Bronchial epithelial cell (primary cell): ENCODE data around the gene SLC47A1. TPM values are rescaled to one million over a fixed set of nuclear protein-coding genes. Genes with fewer than 3 reads are reported as not detected.
A peak's percentile ranks its signal among the peaks of the same experiment; 100 is the strongest.
"Not testable (repeated sequence)": the region's sequence is repeated elsewhere in the genome, so short reads cannot be mapped to it uniquely, and the experiment has no call there.

ENCODE experiments used
- DNase-seq: peaks from one replicate; pipeline ENCODE4 v3.0.0-alpha.2; 2010; ENCODE audit warnings: low read depth
- FAIRE-seq: peaks from 2 replicates; lab custom pipeline; 2011; peaks lifted over from hg19 to GRCh38; lab: Jason Lieb, UNC
- H3K27me3 ChIP-seq: 2 replicates; pipeline ENCODE4 v1.5.1; 2011; ENCODE audit warnings: low read length; ENCODE audit not compliant: control insufficient read depth, insufficient read depth
- H3K36me3 ChIP-seq: 2 replicates; pipeline ENCODE4 v1.5.1; 2011; ENCODE audit warnings: low read length; ENCODE audit not compliant: control insufficient read depth, insufficient read depth
- H3K4me3 ChIP-seq: 2 replicates; pipeline ENCODE4 v1.5.1; 2011; ENCODE audit warnings: mild to moderate bottlenecking, low read depth, low read length, control low read depth
- total RNA-seq: library from RNA; depleted of rRNA; stranded (reverse); fragments of >200 nt; gene quantifications from 2 replicates; pipeline ENCODE4 v1.2.1, GENCODE V29; 2014
- TF ChIP-seq, protein P1 (sequence below): IDR thresholded peaks from 2 replicates; pipeline ENCODE4 v1.5.1; 2011; ENCODE audit warnings: mild to moderate bottlenecking, moderate library complexity, low read length, control low read depth, inconsistent platforms; ENCODE audit not compliant: insufficient read depth, severe bottlenecking

SLC47A1 gene
- total RNA-seq, 1 donor from 2014 or later: 1.6 TPM

DNA sequence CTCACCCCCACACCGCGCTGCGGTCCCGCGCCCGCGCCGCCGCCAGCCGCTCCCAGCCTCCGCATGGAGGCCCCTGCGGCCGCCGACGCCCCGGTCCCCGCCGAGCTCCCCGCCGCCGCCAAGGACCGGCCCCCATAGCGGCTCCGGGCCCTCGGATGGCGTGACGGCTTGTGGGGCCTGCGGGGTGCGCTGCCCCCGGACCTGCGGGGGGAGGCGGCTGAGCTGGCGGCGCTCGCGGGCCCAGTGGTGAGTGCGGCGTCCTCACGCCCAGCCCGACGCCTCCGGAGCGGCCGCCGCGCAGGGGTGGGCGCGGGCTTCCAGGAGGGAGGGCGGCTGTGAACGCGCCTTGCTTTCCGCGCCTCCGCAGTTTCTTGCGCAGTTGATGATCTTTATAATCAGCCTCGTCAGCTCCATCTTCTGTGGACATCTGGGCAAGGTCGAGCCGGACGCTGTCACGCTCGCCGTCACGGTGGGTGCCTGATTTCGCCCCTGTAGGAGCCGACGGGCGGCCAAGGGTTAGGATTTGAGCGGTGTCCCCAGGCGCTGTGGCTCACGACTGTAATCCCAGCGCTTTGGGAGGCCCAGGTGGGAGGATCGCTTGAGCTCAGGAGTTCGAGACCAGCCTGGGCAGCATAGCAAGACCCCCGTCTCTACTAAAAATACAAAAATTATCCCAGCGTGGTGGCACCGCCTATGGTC, 46.4 kb downstream of the SLC47A1 start:
- no peak for FAIRE-seq

GRCh38 chr17:19580566-19580920, 46.9 kb downstream of the SLC47A1 start:
- DNase-seq, H3K4me3 ChIP-seq, H3K27me3 ChIP-seq, H3K36me3 ChIP-seq, FAIRE-seq: not testable (repeated sequence)

More for the DNA sequence above, 46.4 kb downstream of the SLC47A1 start:
- Histone ChIP-seq H3K36me3 (no peaks in the 10 kb centered on the region), H3K27me3 (peaks cover 6% of the 10 kb centered on the region), H3K4me3 (peak overlapping the region; percentile 18)
- TF ChIP-seq, protein P1, sequence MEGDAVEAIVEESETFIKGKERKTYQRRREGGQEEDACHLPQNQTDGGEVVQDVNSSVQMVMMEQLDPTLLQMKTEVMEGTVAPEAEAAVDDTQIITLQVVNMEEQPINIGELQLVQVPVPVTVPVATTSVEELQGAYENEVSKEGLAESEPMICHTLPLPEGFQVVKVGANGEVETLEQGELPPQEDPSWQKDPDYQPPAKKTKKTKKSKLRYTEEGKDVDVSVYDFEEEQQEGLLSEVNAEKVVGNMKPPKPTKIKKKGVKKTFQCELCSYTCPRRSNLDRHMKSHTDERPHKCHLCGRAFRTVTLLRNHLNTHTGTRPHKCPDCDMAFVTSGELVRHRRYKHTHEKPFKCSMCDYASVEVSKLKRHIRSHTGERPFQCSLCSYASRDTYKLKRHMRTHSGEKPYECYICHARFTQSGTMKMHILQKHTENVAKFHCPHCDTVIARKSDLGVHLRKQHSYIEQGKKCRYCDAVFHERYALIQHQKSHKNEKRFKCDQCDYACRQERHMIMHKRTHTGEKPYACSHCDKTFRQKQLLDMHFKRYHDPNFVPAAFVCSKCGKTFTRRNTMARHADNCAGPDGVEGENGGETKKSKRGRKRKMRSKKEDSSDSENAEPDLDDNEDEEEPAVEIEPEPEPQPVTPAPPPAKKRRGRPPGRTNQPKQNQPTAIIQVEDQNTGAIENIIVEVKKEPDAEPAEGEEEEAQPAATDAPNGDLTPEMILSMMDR: no peak
- DNase-seq: no peak

DNA sequence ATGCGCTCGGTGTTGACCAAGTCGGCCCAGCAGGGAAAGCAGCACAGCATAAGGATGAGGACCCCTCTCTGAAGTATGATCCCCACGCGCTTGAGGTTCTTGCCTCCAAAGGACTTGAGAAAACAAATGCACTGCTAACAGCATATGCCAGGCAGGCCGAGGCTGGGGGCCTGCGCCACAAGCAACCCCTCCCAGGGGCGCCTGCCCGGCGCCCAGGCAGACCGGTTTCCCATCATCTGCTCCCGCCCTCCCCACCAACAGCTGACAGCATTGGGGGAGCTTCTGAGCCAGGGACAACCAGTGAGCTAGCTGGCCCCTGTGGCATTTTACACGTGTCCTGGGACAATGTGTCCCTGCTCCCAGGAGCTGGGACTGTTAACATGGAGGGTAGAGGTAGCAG, 48.5 kb downstream of the SLC47A1 start:
- not testable (repeated sequence) for H3K36me3 ChIP-seq, FAIRE-seq, DNase-seq, H3K27me3 ChIP-seq, H3K4me3 ChIP-seq

- Histone ChIP-seq H3K4me3 (no peak overlapping the region), H3K36me3 (no peaks in the 10 kb centered on the region), H3K27me3 (peaks cover 6% of the 10 kb centered on the region)
- FAIRE-seq (no peak), DNase-seq (no peak)
- TF ChIP-seq, protein P1: no peak
These were observed 50.2 kb downstream of the SLC47A1 start for GRCh38 chr17:19583871-19584270.

GRCh38 chr17:19590451-19590850, 56.8 kb downstream of the SLC47A1 start:
- FAIRE-seq: no peak
- TF ChIP-seq, protein P1: no peak
- Histone ChIP-seq H3K36me3 (no peaks in the 10 kb centered on the region), H3K27me3 (no peaks in the 10 kb centered on the region), H3K4me3 (no peak overlapping the region)
- DNase-seq: no peak

DNA sequence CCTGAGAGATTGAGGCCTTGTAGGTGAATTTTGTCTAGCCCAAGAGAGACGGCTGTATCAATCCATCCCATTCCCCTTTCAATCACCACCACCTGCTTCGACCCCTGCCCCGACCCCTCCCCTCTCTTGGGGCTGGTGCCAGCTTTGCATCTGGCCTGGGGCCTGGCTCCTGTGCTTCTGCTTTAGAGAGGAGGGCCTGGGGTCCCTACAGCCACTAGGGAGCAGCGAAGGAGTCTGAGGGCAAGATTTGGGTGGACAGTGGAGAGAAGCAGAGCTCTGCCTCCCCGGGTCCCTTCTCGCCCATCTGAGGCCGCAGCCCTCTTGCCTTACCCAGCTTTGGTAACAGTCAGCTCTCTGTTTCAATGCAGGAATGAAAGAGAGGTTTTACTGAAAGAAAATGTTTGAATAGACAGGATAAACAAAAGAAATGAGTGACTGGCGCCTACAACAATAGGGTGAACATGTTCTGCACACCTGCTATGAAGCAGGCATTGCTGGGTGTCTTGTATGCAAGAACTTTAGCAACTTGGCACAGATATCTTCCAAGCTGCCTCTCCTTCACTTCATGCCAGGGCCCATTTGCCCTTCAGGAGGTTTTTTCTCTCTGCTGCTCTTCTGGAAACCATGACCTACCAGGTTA, 57.4 kb downstream of the SLC47A1 start:
- no peaks in the 10 kb centered on the region for H3K36me3 ChIP-seq
- H3K4me3 ChIP-seq: no peak overlapping the region
- DNase-seq (no peak), FAIRE-seq (no peak)
- TF ChIP-seq, protein P1: no peak
- H3K27me3 ChIP-seq: no peaks in the 10 kb centered on the region
